ENCODE measurements around the gene HIGD1A. TPM values are rescaled to one million over a fixed set of nuclear protein-coding genes. Genes with fewer than 3 reads are reported as not detected.

Gene HIGD1A
- polyA plus RNA-seq, 1 experiment = 225 TPM

GRCh38 chr3:42844412-42844713 lies 40.1 kb upstream of the HIGD1A start:
- TF ChIP-seq, protein P1, sequence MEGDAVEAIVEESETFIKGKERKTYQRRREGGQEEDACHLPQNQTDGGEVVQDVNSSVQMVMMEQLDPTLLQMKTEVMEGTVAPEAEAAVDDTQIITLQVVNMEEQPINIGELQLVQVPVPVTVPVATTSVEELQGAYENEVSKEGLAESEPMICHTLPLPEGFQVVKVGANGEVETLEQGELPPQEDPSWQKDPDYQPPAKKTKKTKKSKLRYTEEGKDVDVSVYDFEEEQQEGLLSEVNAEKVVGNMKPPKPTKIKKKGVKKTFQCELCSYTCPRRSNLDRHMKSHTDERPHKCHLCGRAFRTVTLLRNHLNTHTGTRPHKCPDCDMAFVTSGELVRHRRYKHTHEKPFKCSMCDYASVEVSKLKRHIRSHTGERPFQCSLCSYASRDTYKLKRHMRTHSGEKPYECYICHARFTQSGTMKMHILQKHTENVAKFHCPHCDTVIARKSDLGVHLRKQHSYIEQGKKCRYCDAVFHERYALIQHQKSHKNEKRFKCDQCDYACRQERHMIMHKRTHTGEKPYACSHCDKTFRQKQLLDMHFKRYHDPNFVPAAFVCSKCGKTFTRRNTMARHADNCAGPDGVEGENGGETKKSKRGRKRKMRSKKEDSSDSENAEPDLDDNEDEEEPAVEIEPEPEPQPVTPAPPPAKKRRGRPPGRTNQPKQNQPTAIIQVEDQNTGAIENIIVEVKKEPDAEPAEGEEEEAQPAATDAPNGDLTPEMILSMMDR (IDR thresholded peaks at IDR 0.05; ENCODE audit: low read depth, low read length) = no peak
- ChIA-PET CTCF (no interaction called here), POLR2A (no interaction called here)
- Histone ChIP-seq H3K27ac (ENCODE audit: low read depth, low read length) (no peak overlapping the region), H3K27me3 (ENCODE audit: control insufficient read depth, insufficient read depth, low read length) (peaks cover 4% of the 10 kb centered on the region), H3K9me3 (ENCODE audit: control insufficient read depth, insufficient read depth, low read length) (no peaks in the 10 kb centered on the region), H3K4me3 (ENCODE audit: low read depth, low read length) (no peak overlapping the region)
- no peak for DNase-seq (ENCODE audit: low read depth, low spot score)

DNA sequence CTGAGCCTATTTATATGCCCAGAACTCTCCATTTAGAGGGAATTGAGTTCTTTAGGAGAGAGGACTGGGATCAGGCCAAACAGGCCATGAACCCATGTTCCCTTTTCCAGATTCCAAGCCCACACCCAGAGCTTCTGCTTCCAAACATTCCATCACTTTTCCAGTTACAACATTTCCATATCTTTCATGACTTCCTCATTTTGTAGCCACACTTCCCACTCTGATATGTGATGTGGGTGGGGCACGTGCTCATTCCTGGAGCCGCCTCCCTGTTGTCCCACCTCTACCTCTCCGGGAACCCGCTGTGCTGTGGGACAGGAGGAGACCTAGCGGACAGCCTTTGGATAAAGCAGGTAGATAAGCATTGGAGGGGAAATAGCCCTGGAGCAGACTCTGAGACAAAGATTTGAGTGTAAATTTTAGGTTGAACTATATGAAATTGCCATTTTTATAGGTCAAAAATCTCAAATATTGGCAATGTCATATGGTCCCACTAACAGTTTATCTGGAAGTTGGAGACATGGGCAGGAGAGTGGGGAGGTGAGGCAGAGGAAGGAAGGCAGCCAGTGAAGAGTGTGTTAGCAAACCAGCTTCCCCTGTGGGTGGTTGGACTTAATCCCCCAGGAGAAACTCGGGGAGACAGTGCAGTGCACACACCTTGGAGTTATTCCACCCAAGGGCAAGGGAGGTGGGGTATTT lies 39.6 kb upstream of the HIGD1A start:
- H3K27ac ChIP-seq (ENCODE audit: low read depth, low read length) = no peak overlapping the region
- ChIA-PET CTCF (no interaction called here), POLR2A (interaction anchor here (0.6 kb wide), 1 partner anchor 18 kb away, joined by 3 read pairs; no protein-coding TSS in a partner anchor)
- TF ChIP-seq, protein P1 (IDR thresholded peaks at IDR 0.05; ENCODE audit: low read depth, low read length) = no peak
- DNase-seq (ENCODE audit: low read depth, low spot score) = no peak
- peaks cover 3% of the 10 kb centered on the region for H3K27me3 ChIP-seq (ENCODE audit: control insufficient read depth, insufficient read depth, low read length)
- H3K9me3 ChIP-seq (ENCODE audit: control insufficient read depth, insufficient read depth, low read length) = no peaks in the 10 kb centered on the region
- H3K4me3 ChIP-seq (ENCODE audit: low read depth, low read length) = no peak overlapping the region

GRCh38 chr3:42841332-42841731 lies 37.0 kb upstream of the HIGD1A start:
- no peak overlapping the region for H3K4me3 ChIP-seq (ENCODE audit: low read depth, low read length)
- TF ChIP-seq, protein P1 (IDR thresholded peaks at IDR 0.05; ENCODE audit: low read depth, low read length) = no peak
- no peak overlapping the region for H3K27ac ChIP-seq (ENCODE audit: low read depth, low read length)
- ChIA-PET CTCF (no interaction called here), POLR2A (no interaction called here)
- H3K27me3 ChIP-seq (ENCODE audit: control insufficient read depth, insufficient read depth, low read length) = peaks cover 7% of the 10 kb centered on the region
- H3K9me3 ChIP-seq (ENCODE audit: control insufficient read depth, insufficient read depth, low read length) = no peaks in the 10 kb centered on the region
- no peak for DNase-seq (ENCODE audit: low read depth, low spot score)

- ChIA-PET CTCF (interaction anchor here (0.6 to 2.5 kb wide), 29 partner anchors 8 to 1499 kb away, joined by 3 to 37 read pairs (median 4); partner anchors contain the start of genes HIGD1A and TCAIM), POLR2A (interaction anchor here (0.6 to 0.8 kb wide), 2 partner anchors 43 to 56 kb away, joined by 3 read pairs; no protein-coding TSS in a partner anchor)
- Histone ChIP-seq H3K9me3 (ENCODE audit: control insufficient read depth, insufficient read depth, low read length) (no peaks in the 10 kb centered on the region), H3K4me3 (ENCODE audit: low read depth, low read length) (peak overlapping the region; percentile 36), H3K27me3 (ENCODE audit: control insufficient read depth, insufficient read depth, low read length) (peaks cover 16% of the 10 kb centered on the region), H3K27ac (ENCODE audit: low read depth, low read length) (no peak overlapping the region)
- TF ChIP-seq, protein P1 (IDR thresholded peaks at IDR 0.05; ENCODE audit: low read depth, low read length) = peak; percentile 85
- peak; percentile 42 for DNase-seq (ENCODE audit: low read depth, low spot score)
These were observed 35.3 kb upstream of the HIGD1A start for GRCh38 chr3:42839616-42840015.

DNA sequence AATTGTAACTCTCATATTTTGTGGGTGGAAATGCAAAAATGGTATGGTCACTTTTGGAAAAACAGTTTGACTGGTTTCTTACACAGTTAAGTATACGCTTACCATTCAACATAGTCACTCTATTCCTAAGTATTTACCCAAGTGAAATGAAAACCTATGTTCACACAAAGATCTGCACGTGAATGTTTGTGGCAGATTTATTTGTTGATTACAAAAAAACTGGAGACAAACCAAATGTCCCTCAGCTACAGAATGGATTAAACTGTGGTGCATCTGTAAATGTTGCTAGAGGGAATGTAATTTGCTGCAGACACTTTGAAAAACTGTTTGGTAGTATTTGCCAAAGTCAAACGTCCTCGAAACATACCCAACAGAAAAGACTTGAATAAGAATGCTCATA lies 34.3 kb upstream of the HIGD1A start:
- no peaks in the 10 kb centered on the region for H3K9me3 ChIP-seq (ENCODE audit: control insufficient read depth, insufficient read depth, low read length)
- ChIA-PET POLR2A (no interaction called here), CTCF (interaction anchor here (0.6 to 2.5 kb wide), 11 partner anchors 20 to 302 kb away, joined by 3 to 37 read pairs (median 5); partner anchors contain the start of gene HIGD1A)
- TF ChIP-seq, protein P1 (IDR thresholded peaks at IDR 0.05; ENCODE audit: low read depth, low read length) = no peak
- no peak overlapping the region for H3K4me3 ChIP-seq (ENCODE audit: low read depth, low read length)
- H3K27me3 ChIP-seq (ENCODE audit: control insufficient read depth, insufficient read depth, low read length) = peaks cover 15% of the 10 kb centered on the region
- no peak for DNase-seq (ENCODE audit: low read depth, low spot score)
- H3K27ac ChIP-seq (ENCODE audit: low read depth, low read length) = no peak overlapping the region

Data from AG04450 (cell line).